ENCODE data around the gene ANKEF1.
A peak's percentile ranks its signal among the peaks of the same experiment; 100 is the strongest.
"Not testable (repeated sequence)": the region's sequence is repeated elsewhere in the genome, so short reads cannot be mapped to it uniquely, and the experiment has no call there.

The ANKEF1 gene

DNA sequence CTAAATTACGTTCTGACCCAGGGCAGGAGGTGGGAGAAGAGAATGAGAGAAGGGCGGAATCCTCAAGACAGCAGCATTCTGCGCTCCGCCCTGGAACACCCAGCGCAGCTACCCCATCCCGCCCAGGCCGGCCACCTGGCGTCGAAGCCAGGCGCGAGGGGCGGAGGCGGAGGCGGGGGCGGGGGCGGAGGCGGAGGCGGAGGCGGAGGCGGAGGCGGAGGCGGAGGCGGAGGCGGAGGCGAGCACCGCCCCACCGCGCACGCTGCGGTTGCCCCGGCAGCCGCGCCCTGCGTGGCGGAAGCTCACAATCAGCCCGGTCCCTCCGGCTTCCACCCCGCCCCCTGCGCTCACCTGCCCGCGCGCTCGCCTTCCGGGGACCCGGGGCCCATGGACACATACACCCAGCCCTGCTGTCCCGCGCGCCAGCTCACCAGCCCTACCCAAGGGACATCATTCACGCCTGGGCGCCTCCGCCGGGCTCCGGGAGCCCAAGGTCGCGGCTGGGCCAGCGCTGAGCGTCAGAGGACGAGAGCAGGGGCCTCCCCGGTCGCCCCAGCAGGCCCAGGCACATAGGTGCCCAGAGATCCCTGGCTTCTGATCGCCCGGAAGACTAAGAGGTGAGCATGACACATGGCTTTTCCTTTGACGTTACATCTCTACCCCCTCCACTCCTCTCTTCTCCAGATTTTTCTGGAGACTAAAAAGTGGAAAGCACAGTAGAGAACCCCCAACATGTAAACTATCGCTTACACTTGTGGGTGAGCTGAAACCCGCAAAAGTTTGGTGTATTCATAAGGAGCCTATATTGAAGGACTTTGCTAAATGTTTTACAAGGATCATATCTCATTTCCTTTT lies at the start of gene ANKEF1:
Gene ANKEF1 (plus strand): TSS at position 271 of the 855 bp plus-strand sequence. CDS start 3,315 bp downstream, outside the sequence.
- peak; percentile 95 for DNase-seq

DNA sequence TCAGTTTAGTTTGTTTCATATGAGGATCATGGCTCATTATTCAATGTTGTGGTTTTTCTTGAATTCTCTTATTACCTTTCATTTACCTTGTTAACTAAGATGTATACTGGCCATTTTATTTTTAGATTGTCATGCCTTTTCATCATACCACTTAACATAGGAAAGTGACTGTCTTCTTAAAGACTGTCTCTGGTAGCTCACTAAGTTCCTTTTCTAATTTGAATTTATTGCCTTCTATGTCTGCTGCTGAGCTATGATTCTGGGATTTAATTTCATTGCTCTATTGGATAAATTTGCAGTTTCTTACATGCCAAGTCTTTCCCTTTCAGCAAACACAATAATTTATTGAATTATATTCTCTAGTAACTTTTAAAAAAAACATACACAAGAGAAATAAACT lies 49.5 kb upstream of the ANKEF1 start:
- no peak for DNase-seq

DNA sequence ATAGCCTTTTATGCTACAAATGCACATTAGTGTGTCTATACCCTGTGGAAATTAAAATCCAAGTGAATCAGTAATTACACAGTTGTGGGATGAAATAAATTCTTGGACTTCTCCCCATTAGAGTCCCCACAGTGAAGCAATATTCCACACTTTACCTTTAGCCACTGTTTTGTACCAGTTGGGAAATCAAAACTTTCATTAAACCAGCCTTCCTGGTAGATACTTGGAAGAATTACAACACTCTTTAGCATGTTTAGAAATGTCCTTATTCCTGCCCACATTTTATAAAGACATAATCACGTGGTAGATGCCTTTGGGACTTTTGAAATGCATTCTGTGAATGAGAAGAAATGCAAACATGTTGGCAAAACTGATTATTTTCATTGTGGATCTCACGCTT lies 49.0 kb upstream of the ANKEF1 start:
- DNase-seq, result no peak

DNA sequence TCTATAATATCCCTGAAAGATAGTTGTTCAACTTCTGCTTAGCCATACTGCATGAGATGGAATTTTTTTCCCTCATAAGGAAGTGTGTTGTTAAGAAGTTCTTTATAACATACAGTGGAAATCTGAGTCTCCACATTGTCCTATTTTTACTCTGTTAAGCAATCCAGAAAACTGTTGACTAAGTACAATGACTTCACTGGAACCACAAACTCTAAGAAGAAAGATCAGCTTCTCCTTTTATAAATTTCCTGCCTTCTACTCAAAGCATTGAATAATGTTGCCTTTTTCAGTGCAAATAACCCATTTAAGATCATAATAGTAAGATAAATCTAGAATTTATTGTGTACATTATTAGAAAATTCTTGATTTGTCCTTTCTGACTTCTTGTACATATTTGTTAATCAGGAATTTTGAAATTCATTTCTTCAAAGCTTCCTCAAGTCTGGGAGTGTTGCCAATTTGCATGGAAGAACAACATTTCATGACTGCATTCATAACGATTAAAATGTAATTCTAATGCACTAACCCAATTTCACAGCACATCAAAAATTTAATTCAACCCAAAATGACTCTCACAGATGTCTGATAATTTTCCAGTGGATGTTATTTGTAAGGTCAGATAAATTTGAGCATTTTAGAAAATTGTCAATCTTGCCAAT lies 45.6 kb upstream of the ANKEF1 start:
- no peak for DNase-seq

DNA sequence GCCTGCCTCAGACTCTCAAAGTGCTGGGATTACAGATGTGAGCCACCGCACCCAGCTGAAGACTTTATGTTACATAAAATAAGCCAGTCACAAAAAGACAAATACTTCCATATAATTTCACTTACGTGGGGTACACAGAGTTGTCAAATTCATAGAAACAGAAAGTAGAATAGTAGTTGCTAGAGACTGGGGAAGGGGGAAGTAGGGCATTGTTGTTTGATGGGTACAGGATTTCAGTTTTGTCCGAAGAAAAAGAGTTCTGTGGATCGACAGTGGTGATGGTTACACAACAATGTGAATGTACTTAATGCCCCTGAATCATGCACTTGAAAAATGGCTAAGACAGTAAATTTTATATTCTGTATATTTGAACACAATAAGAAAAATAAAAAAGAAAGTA lies 41.6 kb upstream of the ANKEF1 start:
- no peak for DNase-seq

DNA sequence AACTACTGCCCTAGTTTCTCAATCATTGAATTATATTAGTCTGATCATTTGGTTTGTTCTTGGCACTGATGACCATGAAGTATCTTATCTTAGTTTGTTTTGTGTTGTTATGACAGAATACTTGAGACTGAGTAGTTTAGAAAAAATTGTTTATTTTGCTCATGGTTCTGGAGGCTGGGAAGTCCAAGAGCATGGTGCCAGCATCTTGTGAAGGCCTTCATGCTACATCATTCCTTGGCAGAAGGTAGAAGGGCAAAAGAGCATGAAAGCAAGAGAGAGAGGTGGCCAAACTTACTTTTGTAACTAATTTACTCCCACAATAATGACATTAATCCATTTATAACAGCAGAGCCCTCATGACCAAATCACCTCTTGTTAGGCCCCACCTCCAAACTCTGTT lies 40.1 kb upstream of the ANKEF1 start:
- DNase-seq, result no peak

DNA sequence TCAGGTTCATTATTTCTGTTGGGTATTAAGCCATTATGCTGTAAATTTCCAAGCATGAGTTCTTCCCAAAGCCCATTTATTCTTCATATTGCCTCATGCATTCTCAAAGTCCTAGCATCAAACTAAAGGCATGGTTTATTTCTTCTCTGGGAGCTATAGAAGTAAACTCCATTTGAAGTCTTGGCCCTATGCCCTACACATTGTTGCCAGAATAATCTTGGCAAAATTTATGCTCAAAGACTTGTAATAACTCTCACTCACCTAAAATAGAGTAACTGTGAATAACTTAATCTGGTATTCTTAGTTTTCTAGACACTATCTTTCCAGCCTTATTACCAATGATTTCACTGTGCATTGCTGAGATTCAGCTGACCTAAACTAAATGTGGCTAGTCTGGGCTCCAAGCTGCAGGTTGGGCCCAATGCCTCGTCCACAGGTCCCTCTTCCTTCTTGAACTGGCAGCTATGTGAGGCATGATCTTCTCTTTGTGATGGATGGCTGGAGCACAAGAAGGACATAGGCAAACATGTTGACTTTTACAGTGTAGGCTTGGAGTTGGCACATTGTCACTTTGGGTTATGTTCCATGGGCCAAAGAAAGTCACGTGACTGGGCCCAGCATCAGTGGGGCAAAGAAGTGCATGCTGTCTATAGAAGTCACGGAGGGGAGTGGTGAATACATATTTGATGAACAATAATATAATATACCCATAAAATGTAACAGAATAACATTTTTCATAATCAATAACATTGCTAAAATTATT lies 39.1 kb upstream of the ANKEF1 start:
- no peak for DNase-seq

DNA sequence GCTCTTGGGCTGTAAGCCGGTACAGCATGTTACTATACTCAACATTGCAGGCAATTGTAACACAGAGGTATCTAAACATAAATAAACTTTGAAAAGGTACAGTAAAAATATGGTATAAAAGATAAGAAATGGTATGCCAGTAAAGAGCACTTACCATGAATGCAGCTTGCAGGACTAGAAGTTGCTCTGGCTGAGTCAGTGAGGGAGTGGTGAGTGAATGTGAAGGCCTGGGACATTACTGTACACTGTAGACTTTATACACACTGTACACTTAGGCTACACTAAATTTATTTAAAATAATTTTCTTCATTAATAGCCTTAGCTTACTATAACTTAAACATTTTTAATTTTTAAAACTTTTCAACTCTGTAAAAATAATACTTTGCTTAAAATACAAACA lies 37.8 kb upstream of the ANKEF1 start:
- no peak for DNase-seq

DNA sequence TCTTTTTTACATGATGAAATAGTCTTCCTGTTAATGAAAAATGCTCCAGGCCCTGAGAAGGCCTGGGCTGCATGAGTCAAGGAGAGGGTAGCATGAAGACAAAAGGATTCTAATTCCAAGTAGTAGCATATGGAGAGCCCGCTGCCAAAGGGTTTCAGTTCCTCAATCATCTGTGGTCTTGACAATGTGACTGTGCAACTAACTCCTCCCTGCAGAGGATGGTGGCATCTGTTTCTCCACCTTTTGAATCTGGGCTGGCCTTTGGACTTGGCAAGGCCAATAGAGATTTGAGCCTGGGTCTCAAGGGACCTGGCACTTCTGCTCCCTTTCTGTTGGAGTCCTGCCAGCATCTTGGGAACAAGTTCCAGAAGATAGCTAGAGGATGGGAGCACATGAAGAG lies 35.1 kb upstream of the ANKEF1 start:
- DNase-seq, result no peak

DNA sequence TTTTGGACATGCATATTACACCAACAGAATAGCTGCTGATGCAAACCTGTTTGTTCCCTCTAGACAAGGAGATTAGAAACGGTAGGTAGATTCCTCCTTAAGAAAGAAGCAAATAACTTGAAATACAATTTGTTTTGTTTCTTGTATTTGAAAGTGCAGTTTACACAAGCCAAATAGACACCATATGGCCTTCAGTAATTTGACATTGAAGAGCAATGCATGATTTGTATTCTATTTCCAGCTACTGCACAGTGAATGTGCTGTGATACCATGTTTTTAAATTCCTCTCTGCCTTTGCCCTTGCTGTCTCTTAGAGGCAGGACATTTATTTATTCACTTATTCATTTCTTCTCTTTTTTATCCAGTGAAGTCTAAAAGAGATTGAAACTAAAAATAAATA lies 31.9 kb upstream of the ANKEF1 start:
- DNase-seq, result no peak

DNA sequence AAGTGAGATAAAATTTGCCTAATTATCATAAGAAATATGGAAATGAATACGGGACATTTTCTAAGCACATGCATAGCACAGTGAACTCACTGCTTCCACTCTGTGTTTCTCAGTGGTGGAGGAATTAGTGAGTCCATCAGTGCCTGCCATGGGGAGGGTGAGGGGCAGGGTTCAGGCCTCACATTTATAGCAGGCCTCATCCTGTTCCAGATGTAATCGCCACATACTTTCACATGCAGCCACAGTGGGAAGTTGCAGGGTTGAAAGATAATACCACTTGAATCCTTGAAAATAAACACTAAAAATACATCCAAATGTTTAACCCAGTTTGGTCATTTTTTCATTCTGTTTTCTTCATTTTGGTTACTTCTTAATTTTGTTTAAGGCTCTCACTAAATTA lies 29.9 kb upstream of the ANKEF1 start:
- no peak for DNase-seq

DNA sequence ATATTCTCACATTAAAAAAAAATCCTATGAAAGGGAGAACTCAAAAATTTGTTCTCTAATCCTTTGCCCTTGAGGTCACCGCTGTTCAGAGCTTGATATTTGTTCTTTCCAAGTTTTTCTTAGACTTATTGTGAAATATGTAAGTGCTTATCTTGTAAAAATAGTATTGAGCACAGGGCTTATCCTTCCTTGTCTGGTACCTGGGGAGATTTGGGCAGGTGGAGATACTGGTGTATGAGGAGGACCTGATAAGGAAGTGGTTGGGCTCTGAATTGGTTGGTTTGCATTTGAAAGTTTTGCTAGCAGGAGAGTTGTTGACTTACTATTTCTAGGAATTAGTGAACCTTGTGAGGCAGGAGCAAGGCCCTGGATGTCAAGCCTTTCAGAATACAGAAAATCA lies 28.9 kb upstream of the ANKEF1 start:
- no peak for DNase-seq

DNA sequence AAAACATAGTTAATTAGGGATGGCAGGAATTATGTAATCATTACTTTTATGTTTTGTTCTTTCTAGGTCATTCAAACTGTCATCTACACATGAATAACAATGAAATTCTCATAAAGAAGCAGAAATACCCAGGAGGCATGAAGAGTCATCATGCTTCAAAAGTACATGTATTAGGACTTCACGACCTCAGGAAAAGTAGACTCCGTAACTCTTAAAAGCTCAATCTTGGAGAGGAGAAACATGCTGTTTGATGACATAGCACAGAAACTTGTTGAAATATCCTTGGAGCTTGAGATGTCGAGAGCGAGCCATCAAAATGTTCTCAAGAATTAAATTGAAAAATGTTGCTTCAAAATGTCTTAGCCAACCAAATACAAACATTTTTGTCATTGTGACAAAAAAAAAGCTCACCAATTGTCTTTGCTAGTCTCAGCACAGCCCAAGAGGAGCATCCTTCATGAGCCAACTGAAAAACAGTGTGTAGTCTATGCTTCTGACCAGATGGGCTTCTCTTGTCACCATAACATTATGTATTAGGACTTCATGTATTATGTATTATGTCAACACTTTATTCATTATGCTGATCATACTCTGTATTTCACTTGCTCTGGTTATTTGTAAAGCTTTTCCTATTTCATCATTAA lies 28.2 kb upstream of the ANKEF1 start:
- no peak for DNase-seq

DNA sequence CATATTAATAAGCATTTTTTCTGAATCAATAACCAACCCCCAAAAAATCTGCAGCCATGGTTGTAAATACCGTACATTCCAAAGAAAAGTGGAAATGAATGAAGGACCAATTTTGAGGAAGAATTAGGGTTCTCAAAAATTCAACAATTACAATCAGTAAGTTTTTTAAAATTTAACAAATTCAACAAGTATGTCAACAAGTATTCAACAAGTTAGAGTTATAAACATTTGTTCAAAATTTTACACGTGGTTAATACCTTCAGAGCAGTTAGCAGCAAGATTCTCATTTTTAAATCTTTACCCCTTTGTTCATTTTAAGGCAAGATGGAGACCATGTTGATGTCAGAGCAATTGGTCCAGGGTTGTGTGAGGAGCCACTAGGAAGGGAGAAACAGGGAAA lies 27.6 kb upstream of the ANKEF1 start:
- DNase-seq, result no peak

DNA sequence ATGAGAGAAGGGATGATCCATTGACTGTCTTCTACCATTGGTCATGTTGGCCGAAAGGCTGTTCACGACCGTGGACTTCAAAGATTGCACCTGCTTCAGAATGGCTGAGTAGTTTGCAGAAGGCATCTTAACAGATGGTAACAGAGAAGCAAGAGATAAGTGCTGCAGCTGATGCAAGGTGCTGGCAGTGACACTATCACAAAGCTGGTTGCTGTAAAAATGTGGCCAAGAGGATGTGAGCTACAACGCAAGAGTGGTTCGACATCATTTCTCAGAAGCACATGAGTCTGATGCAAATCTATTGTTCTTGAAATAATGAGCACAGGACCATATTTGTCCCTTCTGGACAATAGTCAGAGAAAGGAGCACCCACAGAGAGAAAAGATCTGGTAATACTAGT lies 27.0 kb upstream of the ANKEF1 start:
- DNase-seq, result no peak

DNA sequence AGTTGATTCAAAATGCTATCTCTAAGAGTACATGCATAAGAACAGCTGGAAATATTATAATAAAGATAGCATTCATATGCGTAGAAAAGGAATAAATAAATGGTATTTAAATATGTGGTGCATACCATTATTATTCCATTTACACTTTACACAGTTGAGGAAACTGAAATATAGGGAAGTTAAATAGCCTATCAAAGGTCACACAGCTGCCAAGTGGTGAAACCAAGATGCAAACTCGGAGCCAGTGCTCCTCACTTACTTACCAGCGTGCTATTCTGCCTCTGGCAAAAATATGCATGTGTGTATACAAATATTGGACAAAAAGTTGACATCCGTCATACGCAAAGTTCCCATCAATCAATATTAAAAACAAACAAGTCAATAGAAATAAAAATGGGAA lies 22.3 kb upstream of the ANKEF1 start:
- DNase-seq, result no peak

DNA sequence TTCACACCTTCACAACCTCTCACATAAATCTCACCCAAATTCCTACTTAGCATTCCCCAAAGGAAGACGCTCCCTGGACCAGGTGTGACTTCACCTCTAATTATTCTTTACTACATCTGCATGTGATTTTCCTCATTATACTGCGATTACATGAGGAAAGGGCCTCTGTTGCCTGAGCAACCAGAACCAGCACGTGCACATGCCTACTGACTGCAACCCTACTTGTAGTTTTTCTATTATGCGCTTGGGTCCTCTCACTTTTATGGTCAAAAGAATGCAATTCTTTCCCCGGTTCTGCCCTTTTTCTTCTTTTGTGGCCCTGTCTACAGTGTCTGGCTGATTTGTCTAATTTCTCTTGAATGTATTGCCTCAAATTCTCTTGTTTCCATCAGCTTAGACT lies 20.4 kb upstream of the ANKEF1 start:
- DNase-seq, result no peak

DNA sequence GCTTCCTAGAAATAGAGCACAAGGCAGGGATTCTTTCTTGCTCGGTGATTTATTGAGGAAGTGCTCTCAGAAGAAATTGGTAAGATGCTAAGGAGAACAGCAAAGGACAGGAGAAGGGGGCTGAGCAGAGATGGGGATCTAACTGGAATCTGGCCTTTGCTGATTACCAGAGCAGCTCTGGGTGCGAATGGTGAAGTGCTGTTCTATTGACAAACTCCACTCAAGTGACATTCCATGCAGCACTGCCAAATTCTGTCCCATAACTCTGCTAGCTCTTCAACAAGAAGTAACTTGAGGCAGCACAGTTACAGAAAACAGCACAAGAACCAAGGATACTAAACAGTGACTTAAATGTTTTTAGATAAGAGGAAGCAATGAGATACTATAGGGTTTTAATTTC lies 13.8 kb upstream of the ANKEF1 start:
- no peak for DNase-seq

DNA sequence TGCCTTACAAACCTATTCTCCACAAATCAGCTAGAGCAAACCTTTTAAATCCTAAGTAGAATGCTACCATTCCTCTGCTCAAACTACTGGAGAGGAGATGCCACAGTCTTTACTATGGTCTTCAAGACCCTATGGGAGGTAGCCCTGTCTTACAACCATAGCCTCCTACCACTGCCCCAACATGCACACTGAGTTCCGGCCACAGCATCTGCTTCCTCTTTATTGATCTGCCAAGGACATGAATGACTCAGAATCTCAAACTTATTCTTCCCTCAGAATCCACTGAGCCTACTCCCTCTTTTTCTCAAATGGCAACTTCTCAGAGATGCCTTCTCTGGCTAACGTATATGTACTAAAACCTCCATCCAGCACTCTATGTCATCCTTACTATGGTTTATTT lies 12.2 kb upstream of the ANKEF1 start:
- no peak for DNase-seq

DNA sequence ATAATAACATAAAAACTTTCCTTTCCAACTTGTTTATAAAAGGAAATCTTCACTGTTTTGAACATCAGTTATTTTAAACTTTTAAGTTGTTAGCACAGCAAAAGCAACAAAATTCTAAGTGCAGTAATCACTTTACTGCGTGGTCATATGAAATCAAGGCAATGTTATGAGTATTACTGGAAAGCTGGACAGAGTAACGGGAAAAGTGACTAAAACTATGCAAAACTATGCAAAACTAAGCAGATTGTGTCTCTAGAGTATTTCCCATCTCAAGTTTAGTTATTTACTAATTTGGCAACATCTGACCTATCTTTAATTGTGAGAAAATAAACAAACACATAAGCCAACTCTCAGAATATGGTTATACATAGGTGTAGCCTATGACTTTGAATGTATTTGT lies 10.9 kb upstream of the ANKEF1 start:
- DNase-seq, result no peak

DNA sequence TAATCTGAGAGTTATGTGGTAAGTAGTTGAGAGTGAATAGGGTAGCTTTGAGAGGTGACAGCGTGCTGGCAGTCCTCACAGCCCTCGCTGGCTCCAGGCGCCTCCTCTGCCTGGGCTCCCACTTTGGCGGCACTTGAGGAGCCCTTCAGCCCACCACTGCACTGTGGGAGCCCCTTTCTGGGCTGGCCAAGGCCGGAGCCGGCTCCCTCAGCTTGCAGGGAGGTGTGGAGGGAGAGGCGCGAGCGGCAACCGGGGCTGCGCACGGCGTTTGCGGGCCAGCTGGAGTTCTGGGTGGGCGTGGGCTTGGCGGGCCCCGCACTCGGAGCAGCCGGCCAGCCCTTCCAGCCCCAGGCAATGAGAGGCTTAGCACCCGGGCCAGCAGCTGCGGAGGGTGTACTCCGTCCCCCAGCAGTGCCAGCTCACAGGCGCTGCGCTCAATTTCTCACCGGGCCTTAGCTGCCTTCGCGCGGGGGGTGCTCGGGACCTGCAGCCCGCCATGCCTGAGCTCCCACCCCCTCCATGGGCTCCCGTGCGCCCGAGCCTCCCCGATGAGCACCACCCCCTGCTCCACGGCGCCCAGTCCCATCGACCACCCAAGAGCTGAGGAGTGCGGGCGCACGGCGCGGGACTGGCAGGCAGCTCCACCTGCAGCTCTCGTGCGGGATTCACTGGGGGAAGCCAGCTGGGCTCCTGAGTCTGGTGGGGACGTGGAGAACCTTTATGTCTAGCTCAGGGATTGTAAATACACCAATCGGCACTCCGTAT lies 3.2 kb upstream of the ANKEF1 start:
- not testable (repeated sequence) for DNase-seq

DNA sequence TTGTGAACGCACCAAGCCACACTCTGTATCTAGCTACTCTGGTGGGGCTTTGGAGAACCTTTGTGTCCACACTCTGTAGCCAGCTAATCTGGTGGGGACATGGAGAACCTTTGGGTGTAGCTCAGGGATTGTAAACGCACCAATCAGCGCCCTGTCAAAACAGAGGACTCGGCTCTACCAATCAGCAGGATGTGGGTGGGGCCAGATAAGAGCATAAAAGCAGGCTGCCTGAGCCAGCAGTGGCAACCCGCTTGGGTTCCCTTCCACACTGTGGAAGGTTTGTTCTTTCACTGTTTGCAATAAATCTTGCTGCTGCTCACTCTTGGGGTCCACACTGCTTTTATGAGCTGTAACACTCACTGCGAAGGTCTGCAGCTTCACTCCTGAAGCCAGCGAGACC lies 2.5 kb upstream of the ANKEF1 start:
- not testable (repeated sequence) for DNase-seq
